ENCODE data around the gene SETBP1.

GRCh38 chr18:44731530-44732237 lies 51.0 kb downstream of the SETBP1 start:
- TF ChIP-seq CTCF (IDR thresholded peaks at IDR 0.05; ENCODE audit: low read depth, low read length, poor library complexity, severe bottlenecking) (no peak), EZH2phosphoT487 (IDR thresholded peaks at IDR 0.05; ENCODE audit: borderline replicate concordance, low read length) (no peak)
